Measurements from ENCODE around the gene TLR9.

GRCh38 chr3:52268036-52268435 is 42.6 kb upstream of the TLR9 start:
- TF ChIP-seq CREB3 (tag; conservative IDR thresholded peaks at IDR 0.05; ENCODE audit: low read depth) (no peak), FIP1L1 (IDR thresholded peaks at IDR 0.05; ENCODE audit: low read depth, low read length, poor library complexity, severe bottlenecking) (no peak), CTCF (IDR thresholded peaks at IDR 0.05 in 2 of 3, conservative IDR thresholded peaks at IDR 0.05 in 1 of 3; ENCODE audit: insufficient read depth in 2 of 3, low read depth in 1 of 3, low read length in 3 of 3) (no peak), YY1 (IDR thresholded peaks at IDR 0.05; ENCODE audit: borderline replicate concordance in 1 of 3, control insufficient read depth in 1 of 3, extremely low read depth in 1 of 3, insufficient read depth in 3 of 3, insufficient read length in 1 of 3, insufficient replicate concordance in 2 of 3, low read depth in 1 of 3, low read length in 2 of 3) (no peak), SRSF1 (IDR thresholded peaks at IDR 0.05; ENCODE audit: low read depth, low read length) (no peak), HDAC6 (IDR thresholded peaks at IDR 0.05; ENCODE audit: low read depth, low read length) (no peak), GABPA (tag; conservative IDR thresholded peaks at IDR 0.05; ENCODE audit: low read depth) (no peak), ELK1 (CRISPR knock-in tag; IDR thresholded peaks at IDR 0.05) (no peak)
- TF ChIP-seq, protein P1, sequence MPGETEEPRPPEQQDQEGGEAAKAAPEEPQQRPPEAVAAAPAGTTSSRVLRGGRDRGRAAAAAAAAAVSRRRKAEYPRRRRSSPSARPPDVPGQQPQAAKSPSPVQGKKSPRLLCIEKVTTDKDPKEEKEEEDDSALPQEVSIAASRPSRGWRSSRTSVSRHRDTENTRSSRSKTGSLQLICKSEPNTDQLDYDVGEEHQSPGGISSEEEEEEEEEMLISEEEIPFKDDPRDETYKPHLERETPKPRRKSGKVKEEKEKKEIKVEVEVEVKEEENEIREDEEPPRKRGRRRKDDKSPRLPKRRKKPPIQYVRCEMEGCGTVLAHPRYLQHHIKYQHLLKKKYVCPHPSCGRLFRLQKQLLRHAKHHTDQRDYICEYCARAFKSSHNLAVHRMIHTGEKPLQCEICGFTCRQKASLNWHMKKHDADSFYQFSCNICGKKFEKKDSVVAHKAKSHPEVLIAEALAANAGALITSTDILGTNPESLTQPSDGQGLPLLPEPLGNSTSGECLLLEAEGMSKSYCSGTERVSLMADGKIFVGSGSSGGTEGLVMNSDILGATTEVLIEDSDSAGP (CRISPR knock-in tag; IDR thresholded peaks at IDR 0.05) = no peak
- TF ChIP-seq, protein P2, sequence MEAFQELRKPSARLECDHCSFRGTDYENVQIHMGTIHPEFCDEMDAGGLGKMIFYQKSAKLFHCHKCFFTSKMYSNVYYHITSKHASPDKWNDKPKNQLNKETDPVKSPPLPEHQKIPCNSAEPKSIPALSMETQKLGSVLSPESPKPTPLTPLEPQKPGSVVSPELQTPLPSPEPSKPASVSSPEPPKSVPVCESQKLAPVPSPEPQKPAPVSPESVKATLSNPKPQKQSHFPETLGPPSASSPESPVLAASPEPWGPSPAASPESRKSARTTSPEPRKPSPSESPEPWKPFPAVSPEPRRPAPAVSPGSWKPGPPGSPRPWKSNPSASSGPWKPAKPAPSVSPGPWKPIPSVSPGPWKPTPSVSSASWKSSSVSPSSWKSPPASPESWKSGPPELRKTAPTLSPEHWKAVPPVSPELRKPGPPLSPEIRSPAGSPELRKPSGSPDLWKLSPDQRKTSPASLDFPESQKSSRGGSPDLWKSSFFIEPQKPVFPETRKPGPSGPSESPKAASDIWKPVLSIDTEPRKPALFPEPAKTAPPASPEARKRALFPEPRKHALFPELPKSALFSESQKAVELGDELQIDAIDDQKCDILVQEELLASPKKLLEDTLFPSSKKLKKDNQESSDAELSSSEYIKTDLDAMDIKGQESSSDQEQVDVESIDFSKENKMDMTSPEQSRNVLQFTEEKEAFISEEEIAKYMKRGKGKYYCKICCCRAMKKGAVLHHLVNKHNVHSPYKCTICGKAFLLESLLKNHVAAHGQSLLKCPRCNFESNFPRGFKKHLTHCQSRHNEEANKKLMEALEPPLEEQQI (IDR thresholded peaks at IDR 0.05) = no peak

Data from K562 (cell line).